Measurements from ENCODE around the gene POLL.

POLL gene

DNA sequence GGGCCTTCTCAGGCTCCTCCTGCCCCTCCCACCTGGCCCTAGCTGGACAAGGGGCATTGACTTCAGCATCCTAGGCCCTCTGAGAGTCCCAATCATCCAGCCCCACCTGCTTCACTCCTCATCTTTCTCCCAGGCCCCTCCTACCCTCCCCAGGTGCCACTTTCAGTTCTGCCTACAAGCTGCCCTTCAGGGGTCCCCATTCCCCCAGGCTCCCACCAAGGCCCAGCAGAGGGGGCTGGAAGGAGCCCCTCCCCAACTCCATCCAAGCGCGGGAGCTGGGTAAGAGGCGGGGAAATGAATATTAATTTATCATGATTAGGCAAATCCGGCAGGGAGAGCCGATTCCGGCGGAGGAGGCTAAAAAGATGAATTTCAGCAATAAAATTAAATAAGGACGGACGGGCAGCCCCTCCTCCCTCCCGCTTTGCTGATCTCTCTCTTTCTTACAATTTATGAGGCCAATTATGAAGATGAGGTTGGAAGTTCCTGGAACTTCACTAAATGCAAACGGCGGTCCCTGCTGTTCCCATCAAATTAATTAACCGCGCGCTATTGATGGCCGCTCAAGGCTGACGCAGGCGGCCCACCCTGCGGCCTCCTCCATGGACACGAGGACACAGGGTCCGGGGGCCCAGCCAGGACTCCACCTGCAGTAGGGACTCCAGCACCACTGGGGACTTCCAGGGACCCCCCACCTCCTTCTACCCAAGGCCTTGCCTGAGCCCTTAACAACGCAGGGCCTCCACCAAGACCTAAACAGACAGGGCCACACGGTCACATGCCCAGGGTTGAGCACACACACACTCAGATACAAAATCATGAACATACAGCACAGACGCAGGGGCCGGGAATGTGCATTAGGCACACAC, 13.9 kb downstream of the POLL start:
- DNase-seq: no peak

DNA sequence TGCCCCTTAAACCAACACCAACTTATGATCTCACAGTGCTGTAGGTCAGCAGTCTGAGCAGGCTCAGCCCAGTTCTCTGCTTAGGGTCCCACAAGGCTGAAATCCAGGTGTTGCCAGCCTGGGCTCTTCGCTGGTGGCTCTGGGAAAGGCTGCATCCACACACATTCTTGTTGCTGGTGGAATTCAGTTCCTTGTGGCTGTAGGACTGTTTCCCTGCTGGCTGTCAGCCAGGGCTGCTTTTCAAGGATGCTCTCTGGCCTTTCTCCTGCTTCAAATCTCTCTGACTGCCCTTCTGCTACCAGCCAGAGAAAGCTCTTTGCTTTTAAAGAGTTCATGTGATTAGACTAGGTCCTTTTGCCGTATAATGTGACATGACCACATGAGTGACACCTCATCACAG, 15.3 kb downstream of the POLL start:
- no peak for DNase-seq

DNA sequence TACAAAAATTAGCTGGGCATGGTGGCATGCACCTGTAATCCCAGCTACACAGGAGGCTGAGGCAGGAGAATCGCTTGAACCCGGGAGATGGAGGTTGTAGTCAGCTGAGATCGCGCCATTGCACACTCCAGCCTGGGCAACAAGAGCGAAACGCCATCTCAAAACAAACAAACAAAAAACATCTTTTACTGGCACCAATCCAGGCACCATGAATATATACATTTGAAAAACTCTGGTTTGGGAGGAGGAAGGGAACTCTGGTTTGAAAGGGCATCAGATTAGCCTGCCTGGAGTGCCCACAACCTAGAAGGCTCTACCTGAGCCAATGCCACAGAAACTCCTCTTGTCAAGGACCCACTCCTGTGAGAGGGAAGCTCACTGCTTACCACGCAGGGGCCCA, 15.9 kb downstream of the POLL start:
- no peak for DNase-seq

GRCh38 chr10:101571271-101571925, 16.7 kb downstream of the POLL start:
- DNase-seq: no peak

DNA sequence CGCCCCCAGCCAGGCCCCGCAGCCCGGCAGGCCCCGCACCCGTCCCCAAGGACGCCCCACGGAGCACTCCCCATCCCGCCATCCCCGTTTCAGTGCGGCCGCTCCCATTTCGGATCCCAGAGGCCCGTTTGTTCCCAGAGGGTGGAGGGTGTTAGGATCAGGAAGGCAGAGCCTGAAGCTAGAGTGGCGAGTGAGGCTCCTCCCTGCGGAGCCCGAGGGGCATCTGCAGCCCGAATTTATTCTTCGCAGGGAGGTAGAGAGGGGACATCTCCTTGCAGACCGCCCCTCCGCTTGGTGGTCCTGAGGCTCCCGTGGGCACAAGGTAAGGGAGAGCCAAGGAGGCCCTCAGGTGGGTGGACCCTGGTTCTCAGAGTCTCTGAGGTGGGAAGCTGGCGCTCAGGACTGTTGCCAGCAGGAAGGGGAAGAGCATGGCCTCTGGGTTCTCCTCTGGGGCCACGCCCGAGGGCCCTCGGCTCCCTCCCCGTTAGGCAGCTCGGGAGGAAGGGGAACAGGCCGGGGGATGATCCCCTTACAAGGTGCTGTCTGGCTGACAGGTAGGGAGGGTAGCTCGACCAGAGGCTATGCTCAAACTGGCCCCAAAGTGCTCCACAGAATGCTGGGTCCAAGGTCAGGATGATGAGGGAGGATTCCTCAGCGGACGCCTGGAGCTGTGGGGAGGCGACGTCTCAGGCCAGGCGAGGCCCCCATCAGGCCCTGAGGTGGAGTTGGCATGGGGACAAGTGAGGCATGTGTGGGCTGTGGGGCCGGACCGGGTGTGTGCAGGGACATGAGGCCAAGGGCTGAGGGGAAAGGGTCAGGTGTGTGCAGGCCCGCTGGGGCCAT, 17.4 kb downstream of the POLL start:
- no peak for DNase-seq

DNA sequence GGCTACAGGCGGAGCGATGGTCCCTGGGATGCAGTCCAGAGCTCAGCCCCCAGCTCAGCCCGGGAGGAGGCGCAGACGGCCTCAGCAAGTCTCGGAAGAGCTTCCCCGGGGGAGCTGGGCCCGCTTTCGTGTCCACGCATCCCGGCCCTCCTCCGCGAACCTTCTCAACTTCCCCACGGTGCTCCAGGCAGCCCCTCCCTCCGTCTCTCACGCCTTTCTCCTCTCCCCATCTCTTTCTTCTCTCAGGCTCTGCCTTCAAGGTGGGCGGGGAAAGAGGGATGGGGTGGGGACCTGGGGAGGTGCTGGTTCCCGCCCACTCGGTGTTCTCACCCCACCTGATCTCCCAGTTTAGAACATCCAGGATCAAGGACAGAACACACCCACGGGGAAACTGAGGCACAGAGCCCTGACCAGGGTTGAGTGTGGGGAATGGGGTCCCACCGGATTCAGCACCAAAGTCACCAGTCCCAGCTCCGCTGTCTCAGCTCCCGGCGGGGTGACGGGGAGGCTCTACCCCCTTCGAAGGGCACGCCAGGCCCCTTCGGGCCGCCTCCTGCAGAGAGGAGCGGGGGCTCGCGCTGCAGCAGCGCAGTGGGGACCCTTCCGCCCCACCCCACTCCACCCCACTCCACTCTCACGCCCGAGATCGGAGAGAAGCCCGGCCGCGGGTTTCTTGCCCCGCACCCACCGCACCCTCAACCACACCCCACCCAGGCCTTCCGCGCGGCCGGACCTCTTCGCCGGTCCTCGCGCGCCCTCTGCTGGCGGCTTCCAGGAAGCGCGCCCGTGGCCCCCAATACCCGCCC, 18.2 kb downstream of the POLL start:
- DNase-seq: peak; percentile 82

- no peak for DNase-seq
Observed at GRCh38 chr10:101569323-101569621, 18.8 kb downstream of the POLL start.

DNA sequence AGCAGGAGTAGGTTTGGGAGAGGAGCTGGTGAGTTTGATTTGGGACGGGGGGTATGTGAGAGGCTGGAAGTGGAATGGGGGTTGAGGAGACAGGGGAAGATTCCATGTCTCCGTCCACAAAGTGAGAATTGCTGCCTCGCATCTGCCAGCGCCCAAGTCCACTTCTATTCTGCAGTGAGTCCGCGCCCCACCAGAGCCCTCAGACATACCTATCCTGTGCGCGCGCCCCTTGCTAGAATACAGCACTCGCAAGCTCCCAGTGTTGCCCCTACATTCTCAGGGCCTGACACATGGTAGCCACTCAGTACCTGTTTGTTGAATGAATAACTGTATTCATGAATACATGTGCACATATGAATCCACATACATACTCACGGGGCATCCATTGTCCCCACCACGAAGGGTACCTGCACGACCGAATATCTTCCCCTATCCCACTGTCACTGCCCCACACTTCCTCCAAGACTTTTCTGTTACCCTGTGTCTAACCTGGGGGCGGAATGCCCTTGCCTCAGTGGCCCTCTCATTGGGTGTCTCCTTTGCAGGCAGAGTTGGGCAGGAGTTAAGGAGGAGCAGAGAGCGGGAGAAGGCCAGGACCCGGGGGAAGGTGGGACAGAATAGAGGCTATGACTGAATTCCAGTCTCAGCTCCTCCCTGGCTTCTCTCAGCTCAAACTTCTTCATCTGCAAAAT, 19.9 kb downstream of the POLL start:
- no peak for DNase-seq

DNA sequence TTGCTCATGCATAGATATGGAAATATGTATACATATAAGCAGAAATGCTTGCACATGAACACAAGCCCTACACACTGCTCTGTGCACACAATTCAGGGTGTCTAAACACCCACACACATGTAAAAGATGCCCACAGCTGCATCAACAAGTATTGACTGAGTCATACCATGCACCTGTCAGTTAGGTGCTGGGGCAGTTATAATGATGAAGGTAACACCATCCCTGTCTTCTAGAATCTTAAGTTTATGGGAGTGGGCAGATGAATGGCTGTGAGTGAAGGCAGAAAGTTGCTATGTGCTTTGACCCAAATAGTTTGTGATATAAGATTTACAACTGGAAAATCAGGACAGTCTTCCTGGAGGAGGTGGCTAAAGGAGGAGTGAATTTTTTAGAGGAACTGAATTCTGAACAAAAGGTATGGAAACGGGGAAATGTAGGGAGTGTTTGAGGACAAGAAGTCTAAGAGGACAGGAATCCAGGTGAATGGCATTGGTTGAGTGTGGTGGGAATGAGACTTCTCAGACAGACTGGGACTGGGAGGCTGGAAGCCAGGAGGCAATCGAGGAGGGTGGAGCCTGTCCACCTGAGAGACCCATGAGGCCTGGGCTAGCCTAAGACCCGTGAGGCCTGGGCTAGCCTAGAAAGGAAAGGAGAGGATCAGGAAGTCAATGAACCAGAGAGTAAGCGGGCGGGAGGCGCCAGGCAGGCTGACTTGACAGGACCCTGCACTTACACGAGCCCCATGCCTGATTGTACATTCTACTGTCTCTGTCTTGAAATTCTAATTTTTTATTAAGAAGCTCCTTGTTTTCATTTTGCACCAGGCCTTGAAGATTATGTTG, 20.7 kb downstream of the POLL start:
- DNase-seq: no peak

DNA sequence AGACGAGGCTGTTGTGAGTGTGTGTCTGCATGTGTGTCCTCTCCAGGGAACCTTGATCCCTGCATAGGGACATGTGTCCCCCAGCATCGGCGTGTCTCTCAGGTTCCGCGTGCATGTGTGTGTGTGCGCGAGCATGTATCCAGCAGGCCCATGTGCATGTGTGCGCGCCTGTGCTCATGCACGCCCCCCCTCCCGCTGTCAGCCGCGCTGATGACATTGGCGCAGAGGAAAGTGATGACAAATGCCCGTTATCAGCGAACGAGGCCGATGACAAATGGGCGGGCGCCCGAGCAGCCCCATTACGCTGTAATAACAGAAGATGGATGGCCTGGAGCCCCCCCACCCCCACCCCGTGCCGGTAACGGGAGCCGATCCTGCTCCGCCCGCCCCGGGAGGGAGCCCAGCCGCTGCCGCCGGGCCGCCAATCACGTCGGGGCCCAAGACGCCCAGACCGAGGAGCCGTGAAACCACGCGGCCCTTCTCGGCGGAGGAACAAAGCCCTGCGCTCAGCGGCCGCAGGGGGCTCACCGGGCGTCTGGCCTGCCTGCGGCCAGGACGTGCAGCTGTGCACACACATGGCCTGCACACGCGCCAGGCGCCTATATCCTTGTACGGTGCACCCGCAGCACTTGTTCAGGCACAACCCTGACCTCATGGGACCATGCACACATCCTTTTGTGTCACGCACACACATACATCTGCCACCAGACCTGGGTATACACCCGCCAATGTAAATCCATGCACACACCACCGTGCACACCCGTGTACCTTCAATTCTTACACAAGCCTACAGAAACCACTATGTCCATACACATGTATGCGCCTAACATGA, 21.5 kb downstream of the POLL start:
- no peak for DNase-seq

- no peak for DNase-seq
Observed at GRCh38 chr10:101565936-101566332, 22.1 kb downstream of the POLL start.

- DNase-seq: no peak
Observed at GRCh38 chr10:101565370-101565900, 22.6 kb downstream of the POLL start.

DNA sequence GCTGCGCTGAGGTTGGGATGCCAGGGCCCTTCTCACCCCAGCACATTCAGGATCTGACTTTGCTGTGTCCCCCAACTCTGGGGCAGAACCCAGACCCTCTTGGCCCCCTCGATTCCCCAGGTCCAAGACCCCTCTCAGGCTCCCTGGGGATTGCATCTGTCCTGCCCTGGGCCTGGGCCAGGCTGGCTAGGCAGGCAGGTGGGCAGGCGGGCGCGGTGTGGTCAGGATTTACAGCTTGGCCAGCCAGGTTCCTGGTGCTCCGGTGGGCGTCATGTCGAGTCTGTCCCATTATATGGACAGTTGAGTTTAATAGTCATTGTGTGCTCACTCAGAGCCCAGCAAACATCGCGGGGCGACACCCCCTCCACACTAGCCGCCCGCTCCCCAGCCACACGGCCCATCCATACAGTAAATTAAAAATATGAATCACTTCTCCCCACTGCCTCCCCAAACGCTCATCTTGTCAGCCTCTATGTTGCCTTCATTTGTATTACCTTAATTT, 23.5 kb downstream of the POLL start:
- DNase-seq: no peak

- no peak for DNase-seq
Observed at GRCh38 chr10:101563497-101564040, 24.5 kb downstream of the POLL start.

DNA sequence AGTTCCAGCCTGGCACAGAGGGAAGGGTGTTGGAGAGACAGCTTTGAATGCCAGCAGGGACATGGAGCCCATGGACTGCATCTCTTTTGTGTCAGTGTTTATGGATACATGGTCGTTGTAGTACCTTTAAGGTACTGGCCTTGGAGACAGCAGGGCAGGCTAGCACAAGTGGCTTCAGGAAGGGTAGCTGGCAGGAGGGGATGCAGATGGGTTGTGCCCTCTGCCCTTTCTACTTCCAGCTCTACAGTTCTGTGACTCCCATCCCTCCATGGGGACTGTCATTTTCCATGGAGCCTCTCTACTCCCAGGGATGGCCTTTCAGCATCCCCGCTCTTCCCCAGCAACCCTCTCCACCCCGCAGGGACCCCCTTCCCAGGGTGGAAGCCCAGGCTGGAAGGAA, 25.1 kb downstream of the POLL start:
- DNase-seq: no peak

DNA sequence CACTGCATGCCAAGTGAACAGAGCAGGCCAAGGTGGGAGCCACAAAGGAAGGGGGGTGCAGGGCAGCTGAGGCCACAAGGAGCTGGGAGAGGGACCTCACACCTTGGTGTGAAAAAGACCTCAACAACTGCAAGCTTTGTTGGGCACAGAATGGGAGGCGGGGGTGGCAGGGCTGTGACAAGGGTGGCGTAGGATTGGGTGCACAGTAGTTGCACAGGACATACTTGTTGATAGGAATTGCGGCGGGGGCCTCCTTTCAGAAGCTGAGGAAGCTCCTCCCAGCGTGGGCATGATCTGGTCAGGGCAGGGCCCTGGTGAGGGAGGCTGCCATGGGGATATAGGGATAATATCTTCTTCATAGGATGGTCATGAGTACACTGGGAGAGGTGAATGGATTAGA, 25.8 kb downstream of the POLL start:
- DNase-seq: no peak

- DNase-seq: no peak
Observed at GRCh38 chr10:101561068-101561915, 26.8 kb downstream of the POLL start.

DNA sequence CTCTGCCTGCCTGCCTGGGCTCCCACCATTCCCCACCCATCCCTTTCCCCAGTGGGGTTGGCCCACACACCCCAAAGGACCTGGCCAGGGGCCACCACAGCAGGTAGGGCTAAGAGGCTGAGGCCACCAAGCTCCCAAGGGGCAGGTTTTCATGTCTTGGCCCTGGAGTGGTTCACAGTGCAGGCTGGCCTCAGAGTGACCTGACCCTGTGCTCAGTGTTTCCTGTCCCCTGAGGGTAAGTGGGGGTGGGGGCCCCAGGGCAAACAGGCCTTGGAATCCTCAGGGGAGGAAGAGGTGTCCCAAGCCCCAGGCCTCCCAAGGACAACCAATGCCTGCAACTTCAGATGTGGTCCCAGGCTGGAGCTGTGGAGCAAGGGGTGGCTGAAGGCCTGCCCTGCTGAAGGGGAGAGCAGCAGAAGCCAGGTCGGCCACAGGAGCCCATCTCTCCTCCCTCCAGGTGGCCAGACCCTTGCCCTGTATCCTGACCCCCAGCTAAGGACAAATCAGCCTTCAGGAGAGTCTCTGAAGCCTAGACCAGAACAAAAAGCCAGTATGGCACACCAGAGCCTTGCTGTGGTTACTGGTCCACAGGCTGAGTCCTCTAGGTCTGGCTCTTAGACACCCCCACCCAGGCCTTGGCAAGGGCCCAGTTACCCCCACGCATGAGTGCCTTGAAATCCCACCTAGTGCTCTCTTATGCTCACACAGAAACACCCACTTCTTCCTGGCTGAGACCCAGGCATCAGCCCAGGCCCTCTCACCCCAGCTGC, 27.6 kb downstream of the POLL start:
- no peak for DNase-seq

Measured in stimulated activated CD4-positive, alpha-beta T cell treated with anti-CD3 and anti-CD28 coated beads, Interleukin-4, amount 100 ng/mL, for 1 hour (primary cell).